Measurements from ENCODE around the gene CALCB. TPM values are rescaled to one million over a fixed set of nuclear protein-coding genes. Genes with fewer than 3 reads are reported as not detected.

CALCB gene
- total RNA-seq, 2 donors from 2014 or later, result not detected

GRCh38 chr11:15111215-15111614 is 37.8 kb downstream of the CALCB start:
- DNase-seq (ENCODE audit: low spot score), result no peak
- no peaks in the 10 kb centered on the region for H3K36me3 ChIP-seq
- no peaks in the 10 kb centered on the region for H3K27me3 ChIP-seq
- peaks cover 0 to 5% of the 10 kb centered on the region in 2 donors for H3K4me1 ChIP-seq
- no peak overlapping the region for H3K4me3 ChIP-seq
- no peak overlapping the region for H3K27ac ChIP-seq
- no peaks in the 10 kb centered on the region for H3K9me3 ChIP-seq
- TF ChIP-seq CTCF (IDR thresholded peaks at IDR 0.05), result no peak

- H3K27me3 ChIP-seq, result no peaks in the 10 kb centered on the region
- H3K27ac ChIP-seq, result no peak overlapping the region
- no peak for DNase-seq (ENCODE audit: low spot score)
- H3K4me1 ChIP-seq, result peaks cover 0 to 5% of the 10 kb centered on the region in 2 donors
- no peaks in the 10 kb centered on the region for H3K9me3 ChIP-seq
- no peak for TF ChIP-seq CTCF (IDR thresholded peaks at IDR 0.05)
- no peak overlapping the region for H3K4me3 ChIP-seq
- no peaks in the 10 kb centered on the region for H3K36me3 ChIP-seq
Measured at GRCh38 chr11:15112131-15112541, 38.7 kb downstream of the CALCB start.

- DNase-seq (ENCODE audit: low spot score), result no peak
- TF ChIP-seq CTCF (IDR thresholded peaks at IDR 0.05), result no peak
- H3K27ac ChIP-seq, result no peak overlapping the region
- no peak overlapping the region for H3K4me3 ChIP-seq
- H3K36me3 ChIP-seq, result no peaks in the 10 kb centered on the region
- H3K4me1 ChIP-seq, result peaks cover 0 to 5% of the 10 kb centered on the region in 2 donors
- H3K9me3 ChIP-seq, result no peaks in the 10 kb centered on the region
- H3K27me3 ChIP-seq, result no peaks in the 10 kb centered on the region
Measured at GRCh38 chr11:15113381-15113780, 40.0 kb downstream of the CALCB start.

- Histone ChIP-seq H3K27ac (no peak within 1 kb of the TSS), H3K4me3 (peak within 1 kb of the TSS; percentile 28 to 41), H3K36me3 (no peaks in the 10 kb centered on the region), H3K9me3 (no peaks in the 10 kb centered on the region), H3K4me1 (peaks cover 0 to 5% of the 10 kb centered on the region in 2 donors), H3K27me3 (no peaks in the 10 kb centered on the region)
- TF ChIP-seq CTCF (IDR thresholded peaks at IDR 0.05), result peak in 1 of 2 donors; percentile 15
- no peak for DNase-seq (ENCODE audit: low spot score)
Measured at GRCh38 chr11:15114501-15115475, 41.4 kb downstream of the CALCB start, which contains the start of gene INSC. INSC (plus strand) TSS chr11:15114923; CDS start chr11:15149175, 34,252 bp downstream.

- H3K4me3 ChIP-seq, result no peak overlapping the region
- H3K27ac ChIP-seq, result no peak overlapping the region
- no peaks in the 10 kb centered on the region for H3K9me3 ChIP-seq
- H3K27me3 ChIP-seq, result no peaks in the 10 kb centered on the region
- TF ChIP-seq CTCF (IDR thresholded peaks at IDR 0.05), result no peak
- no peak for DNase-seq (ENCODE audit: low spot score)
- no peaks in the 10 kb centered on the region for H3K36me3 ChIP-seq
- H3K4me1 ChIP-seq, result peaks cover 0 to 5% of the 10 kb centered on the region in 2 donors
Measured at GRCh38 chr11:15115686-15116085, 42.3 kb downstream of the CALCB start.

Measured in right atrium auricular region (tissue), 2 donors.